Muscle layer of colon (tissue), 2 donors: ENCODE results near the gene WDR93.

ENCODE experiments used
- H3K27ac ChIP-seq: one replicate; pipeline ENCODE4 v1.7.0; 2013; ENCODE audit warnings: low read depth, mild to moderate bottlenecking, low read length, moderate library complexity
- H3K27me3 ChIP-seq, 2 donors: one replicate each; pipeline ENCODE4 v1.7.0; 2013; ENCODE audit warnings: low read length in 2 of 2, mild to moderate bottlenecking in 2 of 2; ENCODE audit not compliant: insufficient read depth in 2 of 2, control insufficient read depth in 1 of 2
- H3K36me3 ChIP-seq: one replicate; pipeline ENCODE4 v1.7.0; 2013; ENCODE audit warnings: mild to moderate bottlenecking, low read length; ENCODE audit not compliant: insufficient read depth
- H3K4me1 ChIP-seq: one replicate; pipeline ENCODE4 v1.7.0; 2013; ENCODE audit warnings: mild to moderate bottlenecking, low read length; ENCODE audit not compliant: insufficient read depth
- H3K4me3 ChIP-seq, 2 donors: one replicate each; pipeline ENCODE4 v1.7.0; 2013; ENCODE audit warnings: low read length in 2 of 2, low read depth in 1 of 2, mild to moderate bottlenecking in 1 of 2, moderate library complexity in 1 of 2
- H3K9ac ChIP-seq: one replicate; pipeline ENCODE4 v1.7.0; 2013; ENCODE audit warnings: low read length
- H3K9me3 ChIP-seq: one replicate; pipeline ENCODE4 v1.7.0; 2013; ENCODE audit warnings: mild to moderate bottlenecking, low read length
- donor health status: abdominal sarcoma.
- donor health status: Adenocarcinoma of cecum.

The WDR93 gene

DNA sequence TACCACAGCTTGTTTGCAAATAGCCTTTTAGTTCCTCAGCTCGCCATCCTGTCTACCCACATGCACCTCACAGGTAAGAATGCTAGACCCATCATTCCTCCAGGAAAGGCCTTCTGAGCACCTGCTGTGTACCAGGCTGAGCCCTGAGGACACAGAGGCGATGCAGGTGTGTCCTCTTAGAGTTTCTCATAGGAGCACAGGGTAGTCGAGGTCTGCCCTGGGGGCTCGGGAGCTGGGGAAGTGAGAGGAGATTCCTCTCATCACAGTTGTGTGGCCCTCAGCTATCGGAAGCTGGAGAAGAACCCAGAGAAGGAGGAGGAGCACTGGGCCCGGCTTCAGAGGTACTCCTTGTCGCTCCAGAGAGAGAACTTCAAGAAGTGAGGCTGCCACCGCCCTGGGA is 52.4 kb downstream of the WDR93 start:
- no peak overlapping the region for H3K4me3 ChIP-seq
- H3K4me1 ChIP-seq, result no peaks in the 10 kb centered on the region
- H3K27ac ChIP-seq, result no peak overlapping the region
- H3K9me3 ChIP-seq, result no peaks in the 10 kb centered on the region
- H3K27me3 ChIP-seq, result no peaks in the 10 kb centered on the region
- H3K9ac ChIP-seq, result no peak overlapping the region
- H3K36me3 ChIP-seq, result no peaks in the 10 kb centered on the region

DNA sequence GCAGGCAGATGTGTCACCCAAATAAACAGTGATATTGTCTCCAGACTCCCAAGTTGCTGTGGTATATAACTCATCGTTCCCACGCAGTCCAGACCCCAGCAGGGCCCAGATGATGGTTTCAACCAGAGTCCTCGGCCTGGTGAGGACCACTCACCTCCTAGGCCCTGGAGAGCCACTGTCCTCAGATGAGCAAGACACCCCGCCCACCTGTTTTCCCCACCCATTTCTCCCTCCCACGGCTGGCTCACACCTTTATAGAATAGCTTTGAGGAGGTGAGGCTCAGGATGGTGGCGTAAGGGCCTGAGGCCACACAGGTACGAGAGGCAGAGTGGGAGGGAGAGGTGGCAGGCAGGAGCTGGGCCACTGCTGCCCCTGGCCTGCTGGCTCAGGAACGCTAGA is 53.0 kb downstream of the WDR93 start:
- H3K9ac ChIP-seq, result no peak overlapping the region
- H3K27me3 ChIP-seq, result no peaks in the 10 kb centered on the region
- no peaks in the 10 kb centered on the region for H3K4me1 ChIP-seq
- no peaks in the 10 kb centered on the region for H3K9me3 ChIP-seq
- no peak overlapping the region for H3K4me3 ChIP-seq
- no peaks in the 10 kb centered on the region for H3K36me3 ChIP-seq
- no peak overlapping the region for H3K27ac ChIP-seq

DNA sequence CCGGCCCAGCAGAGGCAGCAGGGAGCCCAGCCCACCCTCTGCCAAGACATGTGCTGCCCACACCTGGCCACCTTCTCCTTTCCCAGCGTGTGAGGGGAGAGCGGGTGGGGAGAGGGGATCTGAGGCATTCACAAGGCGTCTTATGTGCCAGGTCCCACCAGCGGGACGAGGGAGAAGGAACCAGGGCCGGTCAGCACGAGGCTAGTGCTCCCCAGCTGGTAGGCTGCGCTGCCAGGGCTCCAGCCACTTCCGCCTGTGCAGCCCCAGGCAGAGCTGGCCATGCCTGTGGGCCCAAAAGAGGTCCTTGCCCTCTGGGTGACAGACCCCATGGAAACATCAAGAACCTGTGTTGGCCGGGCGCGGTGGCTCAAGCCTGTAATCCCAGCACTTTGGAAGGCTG is 54.5 kb downstream of the WDR93 start:
- H3K4me3 ChIP-seq, result no peak overlapping the region
- no peaks in the 10 kb centered on the region for H3K27me3 ChIP-seq
- no peak overlapping the region for H3K27ac ChIP-seq
- no peak overlapping the region for H3K9ac ChIP-seq
- no peaks in the 10 kb centered on the region for H3K9me3 ChIP-seq
- H3K4me1 ChIP-seq, result no peaks in the 10 kb centered on the region
- H3K36me3 ChIP-seq, result no peaks in the 10 kb centered on the region

DNA sequence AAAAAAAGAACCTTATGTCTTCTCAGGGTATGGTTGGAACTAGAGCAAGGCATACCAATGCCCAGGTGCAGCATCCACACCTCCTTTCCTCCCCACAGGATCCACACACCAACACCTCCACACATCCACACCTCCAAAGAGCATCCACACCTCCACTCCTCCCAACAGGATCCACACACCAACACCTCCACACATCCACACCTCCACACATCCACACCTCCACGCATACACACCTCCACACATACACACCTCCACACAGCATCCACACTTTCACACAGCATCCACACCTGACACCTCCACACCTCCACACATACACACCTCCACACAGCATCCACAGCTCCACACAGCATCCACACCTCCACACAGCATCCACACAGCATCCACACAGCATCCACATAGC is 55.2 kb downstream of the WDR93 start:
- Histone ChIP-seq H3K9ac (no peak overlapping the region), H3K36me3 (no peaks in the 10 kb centered on the region), H3K9me3 (no peaks in the 10 kb centered on the region), H3K27ac (no peak overlapping the region), H3K4me3 (no peak overlapping the region), H3K4me1 (no peaks in the 10 kb centered on the region), H3K27me3 (no peaks in the 10 kb centered on the region)

DNA sequence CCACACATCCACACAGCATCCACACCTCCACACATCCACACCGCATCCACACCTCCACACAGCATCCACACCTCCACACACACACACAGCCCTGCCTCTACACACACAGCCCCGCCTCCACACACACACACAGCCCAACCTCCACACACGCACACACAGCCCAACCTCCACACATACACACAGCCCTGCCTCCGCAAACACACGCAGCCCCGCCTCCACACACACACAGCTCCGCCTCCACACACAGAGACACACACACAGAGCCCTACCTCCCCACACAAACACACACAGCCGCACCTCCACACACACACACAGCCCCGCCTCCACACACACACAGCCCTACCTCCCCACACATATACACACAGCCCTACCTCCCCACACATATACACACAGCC is 55.8 kb downstream of the WDR93 start:
- H3K9me3 ChIP-seq, result no peaks in the 10 kb centered on the region
- H3K9ac ChIP-seq, result no peak overlapping the region
- no peaks in the 10 kb centered on the region for H3K27me3 ChIP-seq
- H3K4me1 ChIP-seq, result no peaks in the 10 kb centered on the region
- H3K36me3 ChIP-seq, result no peaks in the 10 kb centered on the region
- no peak overlapping the region for H3K27ac ChIP-seq
- no peak overlapping the region for H3K4me3 ChIP-seq

DNA sequence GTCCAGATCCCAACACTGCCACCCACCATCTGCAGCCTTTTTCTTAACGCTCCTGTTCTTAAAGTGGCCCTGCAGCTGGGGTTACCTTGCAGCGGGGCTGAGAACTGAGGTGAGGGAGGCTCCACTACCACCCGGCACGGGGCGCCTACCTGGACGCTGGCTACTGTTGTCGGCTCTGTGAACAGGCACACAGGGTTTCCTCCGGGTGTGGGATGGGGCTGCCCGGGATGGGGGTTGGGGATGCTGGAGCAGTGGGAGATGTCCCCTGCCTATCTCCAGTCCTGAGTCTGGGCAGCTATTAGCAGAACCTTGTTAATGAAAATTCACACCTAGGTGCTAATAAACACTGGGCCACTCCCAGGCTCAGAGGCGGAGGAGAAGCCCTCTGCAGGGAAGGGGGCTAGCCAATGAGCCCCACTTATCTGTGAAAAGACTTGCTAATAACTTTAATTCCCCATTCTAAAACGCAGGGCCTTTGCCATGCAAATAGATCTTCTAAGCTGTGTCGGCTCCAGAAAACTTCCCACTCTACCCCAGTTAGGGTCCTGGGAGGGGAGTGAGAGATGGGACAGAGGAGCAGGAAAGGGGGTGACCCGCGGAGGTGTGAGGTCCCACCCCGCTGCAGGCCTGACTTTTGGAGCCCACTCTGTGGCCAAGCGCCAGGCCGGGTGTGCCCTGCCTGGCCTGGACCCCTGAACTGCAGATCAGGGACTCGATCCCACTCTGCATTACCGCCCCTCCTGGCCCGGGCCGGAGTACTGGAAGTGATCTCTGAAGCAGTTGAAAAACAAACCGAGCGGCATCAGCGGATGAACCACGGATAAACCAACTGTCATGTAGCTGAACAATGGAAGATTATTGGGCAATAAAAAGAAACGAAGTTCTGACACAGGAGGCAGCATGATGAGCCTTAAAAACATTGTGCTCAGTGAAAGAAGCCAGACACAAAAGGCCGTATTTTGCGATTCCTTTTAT is 57.4 kb downstream of the WDR93 start:
- Histone ChIP-seq H3K9ac (no peak overlapping the region), H3K4me1 (no peaks in the 10 kb centered on the region), H3K9me3 (no peaks in the 10 kb centered on the region), H3K36me3 (no peaks in the 10 kb centered on the region), H3K27ac (no peak overlapping the region), H3K27me3 (no peaks in the 10 kb centered on the region), H3K4me3 (no peak overlapping the region)

DNA sequence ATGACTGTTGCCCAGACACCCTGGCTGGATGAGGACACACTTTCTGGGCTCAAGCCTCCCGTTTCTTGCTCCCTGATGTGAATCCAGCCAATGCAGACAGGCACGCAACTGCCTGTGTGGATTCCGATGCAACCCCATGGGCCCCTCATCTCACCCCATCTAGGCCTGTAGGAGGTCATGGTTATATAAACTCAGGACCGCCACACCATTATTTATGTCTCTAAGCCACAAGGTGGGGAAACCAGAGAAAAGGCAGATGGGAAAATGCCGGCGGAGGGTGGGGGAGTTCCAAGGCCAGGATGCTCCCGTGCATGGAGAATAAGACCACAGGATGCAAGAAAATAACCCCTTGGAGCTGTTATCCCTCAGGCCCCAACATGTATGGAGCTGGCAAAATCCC is 58.4 kb downstream of the WDR93 start:
- Histone ChIP-seq H3K27me3 (no peaks in the 10 kb centered on the region), H3K9me3 (no peaks in the 10 kb centered on the region), H3K27ac (no peak overlapping the region), H3K36me3 (no peaks in the 10 kb centered on the region), H3K4me1 (no peaks in the 10 kb centered on the region), H3K9ac (no peak overlapping the region), H3K4me3 (no peak overlapping the region)

DNA sequence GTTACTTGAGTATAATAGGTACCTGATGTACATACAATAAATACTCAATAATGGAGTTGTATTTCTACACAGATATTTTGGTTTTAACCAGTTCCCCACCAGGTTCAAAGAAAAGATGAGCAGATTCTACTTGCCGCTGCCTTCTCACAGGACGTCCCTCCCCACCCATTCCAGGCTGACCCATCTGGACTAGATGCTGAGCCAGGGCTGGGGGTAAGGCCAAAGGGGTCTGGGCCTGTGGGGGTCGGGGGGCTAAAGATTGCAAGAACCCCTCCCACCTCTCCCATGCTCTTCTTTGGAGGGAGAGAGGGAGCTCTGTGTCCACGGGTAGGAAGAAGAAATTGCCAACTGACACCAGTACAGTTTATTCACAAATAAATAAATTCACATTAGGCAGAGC is 58.9 kb downstream of the WDR93 start:
- H3K4me1 ChIP-seq, result no peaks in the 10 kb centered on the region
- no peak overlapping the region for H3K9ac ChIP-seq
- H3K4me3 ChIP-seq, result no peak overlapping the region
- H3K36me3 ChIP-seq, result no peaks in the 10 kb centered on the region
- no peaks in the 10 kb centered on the region for H3K9me3 ChIP-seq
- H3K27ac ChIP-seq, result no peak overlapping the region
- H3K27me3 ChIP-seq, result no peaks in the 10 kb centered on the region

DNA sequence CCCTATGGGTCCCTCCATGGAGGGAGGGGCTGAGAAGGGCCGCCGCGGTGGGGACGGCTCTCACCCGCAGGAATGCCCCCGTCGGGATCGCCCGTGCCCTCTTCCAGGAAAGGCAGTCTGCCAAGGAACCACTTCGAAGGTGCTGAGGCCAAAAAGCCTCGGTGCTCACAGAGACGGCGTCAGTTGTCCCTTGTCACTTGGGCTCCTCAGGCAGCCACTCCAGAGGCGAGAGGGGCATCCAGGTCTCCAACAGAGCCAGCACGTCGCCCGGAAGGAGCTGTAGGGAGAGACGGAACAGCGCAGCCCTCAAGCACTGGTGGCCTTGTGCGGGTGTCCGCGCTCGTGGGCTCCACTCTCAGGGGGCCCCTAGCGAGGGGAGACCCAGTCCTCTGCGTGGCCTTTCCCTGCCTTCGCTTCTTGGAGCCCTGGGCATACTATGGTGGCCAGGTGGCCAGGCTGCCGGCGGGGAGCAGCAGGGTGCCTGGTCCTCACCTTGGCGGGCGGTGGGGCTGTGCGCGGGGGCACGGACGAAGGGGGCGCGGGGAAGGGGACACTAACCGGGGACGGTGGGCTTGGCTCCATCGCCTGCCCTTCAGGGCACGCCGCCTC is 59.4 kb downstream of the WDR93 start:
- Histone ChIP-seq H3K9me3 (no peaks in the 10 kb centered on the region), H3K27ac (no peak overlapping the region), H3K36me3 (no peaks in the 10 kb centered on the region), H3K27me3 (no peaks in the 10 kb centered on the region), H3K4me1 (no peaks in the 10 kb centered on the region), H3K4me3 (peak overlapping the region; percentile 56 to 58), H3K9ac (no peak overlapping the region)

DNA sequence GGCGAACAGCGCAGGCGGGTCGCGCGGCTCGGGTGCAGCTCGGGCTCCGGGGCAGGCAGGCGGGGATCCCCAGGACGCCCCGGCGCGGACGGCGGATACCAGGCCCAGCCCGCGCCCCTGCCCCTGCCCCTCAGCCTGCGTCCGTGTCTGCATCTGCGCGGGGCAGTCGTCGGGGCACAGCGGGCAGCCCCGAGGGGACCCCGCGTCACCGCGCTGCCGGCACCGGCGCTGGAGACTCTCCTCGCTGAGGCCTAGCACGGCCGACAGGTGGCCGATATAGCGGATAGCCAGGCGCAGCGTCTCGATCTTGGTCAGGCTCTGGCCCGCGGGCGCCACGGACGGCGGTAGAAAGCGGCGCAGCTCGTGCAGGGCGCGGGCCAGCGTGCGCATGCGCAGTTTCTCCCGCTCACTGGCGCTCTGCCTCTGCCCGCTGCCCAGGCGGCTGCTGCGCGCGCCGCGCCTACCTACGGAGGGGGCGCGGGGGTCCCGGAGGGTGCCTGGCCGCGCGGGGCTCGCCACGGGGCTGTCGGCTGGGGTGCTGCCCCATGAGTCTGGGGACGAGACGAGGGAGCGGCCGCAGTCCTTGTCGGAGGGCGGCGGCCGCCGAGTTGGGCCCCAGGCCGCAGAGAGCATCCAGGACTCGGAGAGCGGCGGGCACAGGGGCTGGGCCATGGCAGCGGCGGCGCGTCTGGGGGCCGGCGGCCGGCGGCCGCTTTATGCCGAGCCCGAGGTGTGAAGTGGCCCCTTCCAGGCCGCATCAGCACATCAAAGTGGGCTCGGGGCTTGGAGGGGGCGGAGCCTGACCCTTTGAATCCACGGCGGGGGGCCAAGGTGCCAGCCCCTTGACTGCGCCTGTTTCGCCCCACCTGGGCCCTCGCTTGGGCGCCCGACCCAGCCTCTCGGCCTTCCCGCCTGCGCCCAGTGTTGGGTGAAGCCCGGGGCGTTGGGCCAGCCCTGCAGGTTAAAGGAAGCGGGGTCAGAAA is 60.2 kb downstream of the WDR93 start, which contains the start of gene MESP1:
TSS of gene MESP1 (minus strand) at position 690 of the 983 bp plus-strand sequence. CDS start at position 672, 18 bp downstream.
- H3K9ac ChIP-seq, result no peak within 1 kb of the TSS
- no peaks in the 10 kb centered on the region for H3K27me3 ChIP-seq
- no peaks in the 10 kb centered on the region for H3K9me3 ChIP-seq
- no peaks in the 10 kb centered on the region for H3K4me1 ChIP-seq
- H3K27ac ChIP-seq, result peak within 1 kb of the TSS; percentile 65
- peak within 1 kb of the TSS; percentile 56 to 73 for H3K4me3 ChIP-seq
- no peaks in the 10 kb centered on the region for H3K36me3 ChIP-seq

DNA sequence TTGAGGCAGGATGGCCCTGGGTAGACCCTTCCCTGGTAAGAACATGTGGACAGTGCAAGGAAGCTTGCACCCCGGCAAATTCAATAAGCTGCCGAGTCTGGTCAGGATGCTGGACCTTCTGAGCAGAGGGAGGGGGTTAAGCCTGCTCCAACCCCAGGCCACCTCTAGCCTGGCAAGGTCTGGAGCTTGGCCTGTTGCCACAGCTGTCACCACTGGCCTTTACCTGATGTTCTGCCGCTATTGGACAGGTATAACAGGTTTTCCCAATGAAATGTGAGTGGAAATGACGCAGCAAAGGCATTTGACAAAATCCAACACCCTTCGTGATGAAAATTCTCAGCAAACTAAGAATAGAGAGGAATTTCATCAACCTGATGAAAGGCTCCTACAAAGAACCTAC is 61.1 kb downstream of the WDR93 start:
- Histone ChIP-seq H3K4me3 (peak overlapping the region in 1 of 2 donors; percentile 56), H3K36me3 (no peaks in the 10 kb centered on the region), H3K4me1 (no peaks in the 10 kb centered on the region), H3K9ac (no peak overlapping the region), H3K9me3 (no peaks in the 10 kb centered on the region), H3K27me3 (no peaks in the 10 kb centered on the region), H3K27ac (no peak overlapping the region)
